H9 (cell line): ENCODE measurements around the gene SPEG. TPM values are rescaled to one million over a fixed set of nuclear protein-coding genes. Genes with fewer than 3 reads are reported as not detected.

Source experiments
- DNase-seq: peaks from one replicate; pipeline ENCODE4 v3.0.0-alpha.2; 2017
- H2AFZ ChIP-seq: one replicate; pipeline ENCODE4 v1.6.1; 2013; ENCODE audit warnings: mild to moderate bottlenecking, low read length, control low read depth, moderate library complexity
- H2AK5ac ChIP-seq: 2 replicates; pipeline ENCODE4 v1.6.1; 2013; ENCODE audit warnings: low read length, control low read depth, mixed read lengths; ENCODE audit not compliant: insufficient read length
- H2BK120ac ChIP-seq: one replicate; pipeline ENCODE4 v1.6.1; 2013; ENCODE audit warnings: low read depth, mild to moderate bottlenecking, low read length, control low read depth, inconsistent platforms; ENCODE audit not compliant: poor library complexity, severe bottlenecking
- H2BK12ac ChIP-seq: 2 replicates; pipeline ENCODE4 v1.6.1; 2013; ENCODE audit warnings: low read length, control low read depth, mixed read lengths, low read depth; ENCODE audit not compliant: insufficient read length
- H2BK15ac ChIP-seq: 2 replicates; pipeline ENCODE4 v1.6.1; 2013; ENCODE audit warnings: low read depth, low read length, control low read depth
- H2BK20ac ChIP-seq: one replicate; pipeline ENCODE4 v1.6.1; 2013; ENCODE audit warnings: low read depth, mild to moderate bottlenecking, low read length, control low read depth, inconsistent platforms; ENCODE audit not compliant: poor library complexity, severe bottlenecking
- H2BK5ac ChIP-seq: 2 replicates; pipeline ENCODE4 v1.6.1; 2013; ENCODE audit warnings: low read length, control low read depth, mixed read lengths; ENCODE audit not compliant: insufficient read length
- H3K14ac ChIP-seq: 2 replicates; pipeline ENCODE4 v1.6.1; 2013; ENCODE audit warnings: low read length, control low read depth; ENCODE audit not compliant: insufficient read depth
- H3K18ac ChIP-seq: 2 replicates; pipeline ENCODE4 v1.6.1; 2013; ENCODE audit warnings: low read depth, mild to moderate bottlenecking, mixed read lengths, low read length, control low read depth; ENCODE audit not compliant: insufficient read length
- H3K23ac ChIP-seq: 2 replicates; pipeline ENCODE4 v1.6.1; 2013; ENCODE audit warnings: low read length, control low read depth, mixed read lengths, low read depth; ENCODE audit not compliant: insufficient read length
- H3K23me2 ChIP-seq: 2 replicates; pipeline ENCODE4 v1.6.1; 2013; ENCODE audit warnings: low read depth, mild to moderate bottlenecking, mixed read lengths, low read length, control low read depth; ENCODE audit not compliant: insufficient read length, poor library complexity, severe bottlenecking
- H3K27ac ChIP-seq: 2 replicates; pipeline ENCODE4 v1.5.1; 2013; ENCODE audit warnings: low read length, control low read depth, mixed read lengths, low read depth; ENCODE audit not compliant: insufficient read length
- H3K27me3 ChIP-seq: 2 replicates; pipeline ENCODE4 v1.6.1; 2013; ENCODE audit warnings: low read length, control low read depth, inconsistent platforms; ENCODE audit not compliant: insufficient read depth
- H3K4ac ChIP-seq: 2 replicates; pipeline ENCODE4 v1.6.1; 2013; ENCODE audit warnings: low read depth, mild to moderate bottlenecking, control low read depth, inconsistent platforms, low read length, moderate library complexity
- H3K4me1 ChIP-seq: 2 replicates; pipeline ENCODE4 v1.6.1; 2013; ENCODE audit warnings: low read length, control low read depth, inconsistent platforms; ENCODE audit not compliant: insufficient read depth
- H3K4me2 ChIP-seq: 2 replicates; pipeline ENCODE4 v1.6.1; 2013; ENCODE audit warnings: low read length, control low read depth, mixed read lengths; ENCODE audit not compliant: insufficient read length, insufficient read depth
- H3K56ac ChIP-seq: 2 replicates; pipeline ENCODE4 v1.6.1; 2013; ENCODE audit warnings: low read depth, mild to moderate bottlenecking, mixed read lengths, low read length, control low read depth; ENCODE audit not compliant: insufficient read length
- H3K79me1 ChIP-seq: 2 replicates; pipeline ENCODE4 v1.6.1; 2013; ENCODE audit warnings: low read depth, mild to moderate bottlenecking, moderate library complexity, low read length, control low read depth, inconsistent platforms; ENCODE audit not compliant: insufficient read depth, poor library complexity, severe bottlenecking
- H3K79me2 ChIP-seq: 2 replicates; pipeline ENCODE4 v1.6.1; 2013; ENCODE audit warnings: low read length, control low read depth, inconsistent platforms; ENCODE audit not compliant: insufficient read depth
- H3K9ac ChIP-seq: 2 replicates; pipeline ENCODE4 v1.6.1; 2013; ENCODE audit warnings: low read length, control low read depth, mixed read lengths; ENCODE audit not compliant: insufficient read length; ENCODE audit errors: extremely low read depth
- H3K9me3 ChIP-seq: one replicate; pipeline ENCODE4 v1.6.1; 2013; ENCODE audit warnings: low read depth, low read length, inconsistent platforms; ENCODE audit not compliant: control insufficient read depth
- H3T11ph ChIP-seq: one replicate; pipeline ENCODE4 v1.6.1; 2013; ENCODE audit warnings: mild to moderate bottlenecking, low read length, control low read depth, inconsistent platforms
- H4K20me1 ChIP-seq: one replicate; pipeline ENCODE4 v1.6.1; 2013; ENCODE audit not compliant: control insufficient read depth, insufficient read length, insufficient read depth
- H4K5ac ChIP-seq: 2 replicates; pipeline ENCODE4 v1.6.1; 2013; ENCODE audit warnings: low read depth, mild to moderate bottlenecking, mixed read lengths, low read length, control low read depth; ENCODE audit not compliant: insufficient read length
- H4K8ac ChIP-seq: replicated peaks from 2 replicates; pipeline ENCODE4 v1.6.1; 2013; ENCODE audit warnings: low read length, control low read depth, mixed read lengths, low read depth; ENCODE audit not compliant: insufficient read length
- H4K91ac ChIP-seq: 2 replicates; pipeline ENCODE4 v1.6.1; 2013; ENCODE audit warnings: low read depth, mild to moderate bottlenecking, moderate library complexity, mixed read lengths, low read length, control low read depth; ENCODE audit not compliant: insufficient read length
- H3K27ac Mint-ChIP-seq, 3 experiments: 2 replicates in 2 of 3; 3 replicates in 1 of 3; pipeline ENCODE4 v1.8.0; 2020 to 2021; ENCODE audit warnings: mixed read lengths in 3 of 3, mild to moderate bottlenecking in 1 of 3, moderate library complexity in 1 of 3
- H3K27me3 Mint-ChIP-seq: 2 replicates; pipeline ENCODE4 v1.8.0; 2021; ENCODE audit warnings: low read depth, mild to moderate bottlenecking, moderate library complexity, mixed read lengths
- H3K36me3 Mint-ChIP-seq, 3 experiments: 2 replicates in 2 of 3; 3 replicates in 1 of 3; pipeline ENCODE4 v1.8.0; 2020 to 2021; ENCODE audit warnings: low read depth in 3 of 3, mixed read lengths in 3 of 3; ENCODE audit not compliant: insufficient read depth in 1 of 3
- H3K4me1 Mint-ChIP-seq, 2 experiments: 2 replicates each; pipeline ENCODE4 v1.8.0; 2020; ENCODE audit warnings: mixed read lengths in 2 of 2
- H3K4me3 Mint-ChIP-seq, 2 experiments: 2 replicates in 1 of 2; 3 replicates in 1 of 2; pipeline ENCODE4 v1.8.0; 2020 to 2021; ENCODE audit warnings: mild to moderate bottlenecking in 2 of 2, mixed read lengths in 2 of 2, moderate library complexity in 1 of 2
- H3K9me3 Mint-ChIP-seq, 2 experiments: 2 replicates in 1 of 2; 3 replicates in 1 of 2; pipeline ENCODE4 v1.8.0; 2020; ENCODE audit warnings: mild to moderate bottlenecking in 2 of 2, mixed read lengths in 2 of 2, moderate library complexity in 1 of 2
- WGBS: extraction: QIAGEN DNeasy Blood & Tissue Kit; methylation state at CpG from one replicate; pipeline ENCODE4 v1.1.7; 2013; ENCODE audit warnings: missing lambda C conversion rate, low lambda C conversion rate, mixed read lengths; ENCODE audit not compliant: insufficient read length; ENCODE audit errors: extremely low coverage; 5-methylcytosine and 5-hydroxymethylcytosine counted together
- total RNA-seq: library from RNA; stranded (reverse); gene quantifications from 2 replicates; pipeline ENCODE4 v1.2.1, GENCODE V29; 2021
- TF ChIP-seq, protein P1 (sequence below): fragments of 200-600 bp; sonication (generic); conservative IDR thresholded peaks from 3 replicates; pipeline ENCODE4 v1.8.0; 2021; ENCODE audit warnings: antibody characterized with exemption, mild to moderate bottlenecking

The SPEG gene
- total RNA-seq, 1 experiment from 2014 or later = 23.7 TPM

- no peak overlapping the region for H3K27ac Mint-ChIP-seq
These were observed 40.6 kb downstream of the SPEG start for GRCh38 chr2:219475278-219475677.

More at GRCh38 chr2:219475278-219475677, 40.6 kb downstream of the SPEG start:
- H2AK5ac ChIP-seq = no peak overlapping the region
- H4K5ac ChIP-seq = no peak overlapping the region
- H3K56ac ChIP-seq = no peak overlapping the region
- no peak overlapping the region for H2AFZ ChIP-seq
- Mint-ChIP-seq H3K27me3 (peaks cover 7% of the 10 kb centered on the region), H3K4me1 (peaks cover 18 to 23% of the 10 kb centered on the region in 2 experiments), H3K4me3 (peak overlapping the region in 1 of 2 experiments; percentile 13; a peak in 2 of 5 replicates), H3K36me3 (peaks cover 0 to 4% (median 0%) of the 10 kb centered on the region in 3 experiments; a peak in 3 of 7 replicates), H3K9me3 (no peaks in the 10 kb centered on the region; a peak in 1 of 5 replicates)
- WGBS = no CpG with 5 or more reads among the region's 6 CpGs
- no peak overlapping the region for H2BK5ac ChIP-seq
- H4K8ac ChIP-seq = no peak overlapping the region
- no peak overlapping the region for H3K4ac ChIP-seq
- H4K91ac ChIP-seq = no peak overlapping the region
- H3K27ac ChIP-seq = no peak overlapping the region
- no peaks in the 10 kb centered on the region for H3K79me2 ChIP-seq
- H2BK120ac ChIP-seq = no peak overlapping the region
- no peak overlapping the region for H2BK12ac ChIP-seq
- H2BK15ac ChIP-seq = no peak overlapping the region
- H3K27me3 ChIP-seq = no peaks in the 10 kb centered on the region
- H3K23me2 ChIP-seq = peaks cover 2% of the 10 kb centered on the region
- H3T11ph ChIP-seq = no peak overlapping the region
- no peaks in the 10 kb centered on the region for H3K79me1 ChIP-seq
- no peak overlapping the region for H3K14ac ChIP-seq
- H3K9ac ChIP-seq = no peak overlapping the region
- H2BK20ac ChIP-seq = no peak overlapping the region
- no peak overlapping the region for H3K4me2 ChIP-seq
- no peak overlapping the region for H3K18ac ChIP-seq
- H3K23ac ChIP-seq = no peak overlapping the region
- no peaks in the 10 kb centered on the region for H4K20me1 ChIP-seq
- no peaks in the 10 kb centered on the region for H3K9me3 ChIP-seq
- no peak for DNase-seq
- TF ChIP-seq, protein P1, sequence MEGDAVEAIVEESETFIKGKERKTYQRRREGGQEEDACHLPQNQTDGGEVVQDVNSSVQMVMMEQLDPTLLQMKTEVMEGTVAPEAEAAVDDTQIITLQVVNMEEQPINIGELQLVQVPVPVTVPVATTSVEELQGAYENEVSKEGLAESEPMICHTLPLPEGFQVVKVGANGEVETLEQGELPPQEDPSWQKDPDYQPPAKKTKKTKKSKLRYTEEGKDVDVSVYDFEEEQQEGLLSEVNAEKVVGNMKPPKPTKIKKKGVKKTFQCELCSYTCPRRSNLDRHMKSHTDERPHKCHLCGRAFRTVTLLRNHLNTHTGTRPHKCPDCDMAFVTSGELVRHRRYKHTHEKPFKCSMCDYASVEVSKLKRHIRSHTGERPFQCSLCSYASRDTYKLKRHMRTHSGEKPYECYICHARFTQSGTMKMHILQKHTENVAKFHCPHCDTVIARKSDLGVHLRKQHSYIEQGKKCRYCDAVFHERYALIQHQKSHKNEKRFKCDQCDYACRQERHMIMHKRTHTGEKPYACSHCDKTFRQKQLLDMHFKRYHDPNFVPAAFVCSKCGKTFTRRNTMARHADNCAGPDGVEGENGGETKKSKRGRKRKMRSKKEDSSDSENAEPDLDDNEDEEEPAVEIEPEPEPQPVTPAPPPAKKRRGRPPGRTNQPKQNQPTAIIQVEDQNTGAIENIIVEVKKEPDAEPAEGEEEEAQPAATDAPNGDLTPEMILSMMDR = no peak
- no peaks in the 10 kb centered on the region for H3K4me1 ChIP-seq
